Measurements from ENCODE around the gene LPIN1.

DNA sequence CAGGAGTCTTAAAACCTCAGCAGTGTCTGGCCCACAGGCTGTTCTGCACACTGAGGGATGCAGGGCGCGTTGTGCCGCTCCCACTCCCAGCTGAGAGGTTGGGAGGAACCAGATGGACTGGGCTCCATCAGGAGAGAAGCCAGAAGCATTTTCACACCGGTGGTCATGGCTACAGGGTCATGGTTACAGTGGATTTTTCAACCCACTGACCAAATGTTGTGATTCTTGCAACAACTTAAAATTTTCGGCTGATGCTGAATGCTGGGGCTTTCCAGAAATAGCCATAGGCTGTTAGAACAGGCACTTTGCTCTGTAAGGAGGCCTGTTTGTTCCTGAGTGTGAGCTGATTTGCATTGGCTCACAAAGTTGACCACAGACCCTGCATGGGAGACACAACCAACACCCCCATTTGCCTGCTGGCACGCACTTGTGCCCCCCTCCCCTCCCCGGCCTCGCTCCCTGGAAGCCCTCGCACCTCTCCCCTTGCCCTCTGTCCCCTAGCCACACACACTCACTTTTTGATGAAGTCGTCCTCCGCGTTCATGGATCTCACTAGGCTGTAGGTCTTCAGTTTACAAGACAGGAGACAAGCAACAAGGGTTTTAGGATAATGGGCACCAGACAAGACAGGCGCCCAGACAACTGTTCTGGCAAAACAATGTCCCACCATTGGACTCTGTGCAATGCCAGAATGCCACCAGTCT, 3.4 kb downstream of the LPIN1 start:
- TF ChIP-seq POLR2A (IDR thresholded peaks at IDR 0.05; ENCODE audit: low read length) (no peak), GATA1 (IDR thresholded peaks at IDR 0.05; ENCODE audit: low read depth, low read length) (no peak)
